RWPE2 (cell line): ENCODE measurements around the gene LMX1A.

Source experiments
- ATAC-seq: fragments of 200-7000 bp; cut with Tn5 transposase; 3 replicates; pipeline ENCODE4 v1.9.1; 2021; ENCODE audit warnings: low read depth
- DNase-seq: peaks from one replicate; pipeline ENCODE4 v3.0.0-alpha.2; 2020; ENCODE audit warnings: low spot score
- H3K27ac ChIP-seq: fragments of 450-650 bp; 2 replicates; pipeline ENCODE4 v1.5.1; 2017; ENCODE audit warnings: mild to moderate bottlenecking; ENCODE audit not compliant: poor library complexity, severe bottlenecking
- H3K27me3 ChIP-seq: fragments of 250-450 bp; sonication (Bioruptor Pico); 2 replicates; pipeline ENCODE4 v1.5.1; 2021; ENCODE audit warnings: mild to moderate bottlenecking, moderate library complexity; ENCODE audit not compliant: insufficient read depth, poor library complexity, severe bottlenecking
- H3K36me3 ChIP-seq: fragments of 250-450 bp; sonication (Bioruptor Pico); 2 replicates; pipeline ENCODE4 v1.5.1; 2020; ENCODE audit warnings: low read depth, mild to moderate bottlenecking, moderate library complexity
- H3K4me1 ChIP-seq: fragments of 250-450 bp; sonication (Bioruptor Pico); 2 replicates; pipeline ENCODE4 v1.5.1; 2021; ENCODE audit warnings: mild to moderate bottlenecking, moderate library complexity; ENCODE audit not compliant: insufficient read depth, poor library complexity, severe bottlenecking
- H3K4me3 ChIP-seq: fragments of 250-450 bp; sonication (Bioruptor Pico); 2 replicates; pipeline ENCODE4 v1.5.1; 2021; ENCODE audit warnings: mild to moderate bottlenecking, moderate library complexity; ENCODE audit not compliant: severe bottlenecking
- H3K9me3 ChIP-seq: fragments of 250-450 bp; sonication (Bioruptor Pico); 2 replicates; pipeline ENCODE4 v1.5.1; 2021; ENCODE audit warnings: mild to moderate bottlenecking, moderate library complexity; ENCODE audit not compliant: severe bottlenecking
- TF ChIP-seq, protein P1 (sequence below): fragments of 450-650 bp; IDR thresholded peaks from one replicate; pipeline ENCODE4 v1.5.1; 2017; ENCODE audit warnings: mild to moderate bottlenecking, moderate library complexity; ENCODE audit not compliant: poor library complexity, severe bottlenecking

LMX1A gene

DNA sequence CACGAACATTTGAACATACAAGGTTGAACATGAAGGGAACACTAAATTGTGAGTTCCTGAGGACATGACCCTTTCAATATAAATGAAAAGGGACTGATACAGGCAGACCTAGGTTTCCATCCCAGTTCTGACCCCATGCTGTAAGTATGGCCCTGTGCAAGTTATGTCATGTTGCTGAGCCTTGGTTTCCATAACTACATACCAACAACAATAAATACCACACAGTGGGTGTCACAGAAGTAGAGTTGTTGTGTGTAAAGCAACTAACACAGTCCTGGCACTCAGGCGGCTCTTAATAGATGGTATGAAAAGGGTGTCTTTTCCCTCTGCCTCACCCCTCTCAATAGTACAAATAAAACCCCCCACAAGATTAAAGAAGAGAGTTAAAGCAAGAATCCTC, 140.8 kb downstream of the LMX1A start:
- TF ChIP-seq, protein P1, sequence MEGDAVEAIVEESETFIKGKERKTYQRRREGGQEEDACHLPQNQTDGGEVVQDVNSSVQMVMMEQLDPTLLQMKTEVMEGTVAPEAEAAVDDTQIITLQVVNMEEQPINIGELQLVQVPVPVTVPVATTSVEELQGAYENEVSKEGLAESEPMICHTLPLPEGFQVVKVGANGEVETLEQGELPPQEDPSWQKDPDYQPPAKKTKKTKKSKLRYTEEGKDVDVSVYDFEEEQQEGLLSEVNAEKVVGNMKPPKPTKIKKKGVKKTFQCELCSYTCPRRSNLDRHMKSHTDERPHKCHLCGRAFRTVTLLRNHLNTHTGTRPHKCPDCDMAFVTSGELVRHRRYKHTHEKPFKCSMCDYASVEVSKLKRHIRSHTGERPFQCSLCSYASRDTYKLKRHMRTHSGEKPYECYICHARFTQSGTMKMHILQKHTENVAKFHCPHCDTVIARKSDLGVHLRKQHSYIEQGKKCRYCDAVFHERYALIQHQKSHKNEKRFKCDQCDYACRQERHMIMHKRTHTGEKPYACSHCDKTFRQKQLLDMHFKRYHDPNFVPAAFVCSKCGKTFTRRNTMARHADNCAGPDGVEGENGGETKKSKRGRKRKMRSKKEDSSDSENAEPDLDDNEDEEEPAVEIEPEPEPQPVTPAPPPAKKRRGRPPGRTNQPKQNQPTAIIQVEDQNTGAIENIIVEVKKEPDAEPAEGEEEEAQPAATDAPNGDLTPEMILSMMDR: no peak
- no peaks in the 10 kb centered on the region for H3K36me3 ChIP-seq
- no peaks in the 10 kb centered on the region for H3K9me3 ChIP-seq
- ATAC-seq: no peak
- no peak overlapping the region for H3K4me3 ChIP-seq
- H3K4me1 ChIP-seq: no peaks in the 10 kb centered on the region
- no peaks in the 10 kb centered on the region for H3K27me3 ChIP-seq
- DNase-seq: no peak
- H3K27ac ChIP-seq: no peak overlapping the region

GRCh38 chr1:165212229-165212628, 144.3 kb downstream of the LMX1A start:
- ATAC-seq: no peak
- Histone ChIP-seq H3K4me3 (no peak overlapping the region), H3K9me3 (no peaks in the 10 kb centered on the region), H3K36me3 (no peaks in the 10 kb centered on the region), H3K27me3 (no peaks in the 10 kb centered on the region), H3K27ac (no peak overlapping the region), H3K4me1 (no peaks in the 10 kb centered on the region)
- TF ChIP-seq, protein P1: no peak
- no peak for DNase-seq

- ATAC-seq (no peak), DNase-seq (no peak)
- Histone ChIP-seq H3K4me3 (no peak overlapping the region), H3K4me1 (no peaks in the 10 kb centered on the region), H3K27ac (no peak overlapping the region), H3K27me3 (no peaks in the 10 kb centered on the region), H3K36me3 (no peaks in the 10 kb centered on the region), H3K9me3 (no peaks in the 10 kb centered on the region)
- TF ChIP-seq, protein P1: no peak
These were observed 148.5 kb downstream of the LMX1A start for GRCh38 chr1:165207853-165208515.

DNA sequence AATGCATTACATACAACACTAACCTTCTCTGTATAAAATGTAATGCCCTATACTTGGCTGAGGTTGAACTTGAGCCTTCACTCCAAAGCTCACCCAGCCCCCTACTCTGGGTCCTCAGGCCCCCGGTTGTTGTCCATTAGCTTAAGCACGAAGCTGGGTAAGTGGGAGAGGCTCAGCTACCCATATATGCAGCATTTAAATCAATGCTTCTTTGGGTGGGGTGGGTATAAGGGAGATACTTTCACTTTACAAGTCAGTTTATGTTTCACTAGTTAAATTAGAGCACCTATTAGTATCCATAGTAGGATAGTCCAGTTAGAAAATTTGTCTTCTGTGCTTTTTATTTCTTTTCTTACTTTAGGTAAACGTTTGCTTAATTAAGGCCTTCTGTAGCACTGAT, 151.4 kb downstream of the LMX1A start:
- TF ChIP-seq, protein P1: no peak
- Histone ChIP-seq H3K9me3 (no peaks in the 10 kb centered on the region), H3K4me3 (no peak overlapping the region), H3K36me3 (no peaks in the 10 kb centered on the region), H3K27me3 (no peaks in the 10 kb centered on the region), H3K4me1 (no peaks in the 10 kb centered on the region), H3K27ac (no peak overlapping the region)
- no peak for ATAC-seq
- no peak for DNase-seq

- H3K36me3 ChIP-seq: no peaks in the 10 kb centered on the region
- TF ChIP-seq, protein P1: no peak
- no peaks in the 10 kb centered on the region for H3K4me1 ChIP-seq
- no peaks in the 10 kb centered on the region for H3K9me3 ChIP-seq
- DNase-seq (no peak), ATAC-seq (no peak)
- no peaks in the 10 kb centered on the region for H3K27me3 ChIP-seq
- H3K27ac ChIP-seq: no peak overlapping the region
- H3K4me3 ChIP-seq: no peak overlapping the region
These were observed 152.0 kb downstream of the LMX1A start for GRCh38 chr1:165204548-165204947.
